Caco-2 (cell line): ENCODE results near the gene INPP5D. TPM values are rescaled to one million over a fixed set of nuclear protein-coding genes. Genes with fewer than 3 reads are reported as not detected.

Experiments used
- BruUV-seq: library from RNA; stranded (reverse); fragments of 400-500 nt; replicated peaks from 2 replicates; lab custom pipeline; 2021; lab: Mats Ljungman, UMichigan
- CTCF ChIA-PET: fragments of 300-600 bp; sonication (Branson Sonifier 250); formaldehyde crosslinking; loops from one replicate; lab custom pipeline; 2022; ENCODE audit warnings: antibody characterized with exemption; lab: Charles Lee
- POLR2A ChIA-PET: fragments of 300-600 bp; sonication (Branson Sonifier 250); formaldehyde crosslinking; loops from one replicate; lab custom pipeline; 2022; ENCODE audit warnings: antibody characterized with exemption; lab: Charles Lee
- DNase-seq, 2 experiments: peaks; one replicate each; pipeline versions ENCODE4 v3.0.0 to v3.0.0-alpha.2; 2020 to 2022
- H3K27me3 ChIP-seq: replicated peaks from 2 replicates; pipeline ENCODE4 v1.6.0; 2011; ENCODE audit warnings: low read length; ENCODE audit not compliant: control insufficient read depth, insufficient read depth
- H3K36me3 ChIP-seq: 2 replicates; pipeline ENCODE4 v1.5.1; 2011; ENCODE audit warnings: low read length; ENCODE audit not compliant: control insufficient read depth, insufficient read depth
- H3K4me1 ChIP-seq: fragments of 250-450 bp; sonication (Bioruptor Pico); 2 replicates; pipeline ENCODE4 v1.5.1; 2020; ENCODE audit warnings: mild to moderate bottlenecking
- H3K4me3 ChIP-seq: 2 replicates; pipeline ENCODE4 v1.5.1; 2011; ENCODE audit warnings: low read depth, mild to moderate bottlenecking, control low read depth, low read length
- H3K9me3 ChIP-seq: fragments of 250-450 bp; sonication (Bioruptor Pico); 2 replicates; pipeline ENCODE4 v1.5.1; 2020; ENCODE audit warnings: mild to moderate bottlenecking, moderate library complexity
- H3K27ac Mint-ChIP-seq: one replicate; pipeline ENCODE4 v1.8.0; 2022; ENCODE audit warnings: mixed read lengths; ENCODE audit not compliant: unreplicated experiment
- H3K27me3 Mint-ChIP-seq: one replicate; pipeline ENCODE4 v1.8.0; 2022; ENCODE audit warnings: mixed read lengths; ENCODE audit not compliant: insufficient read depth, unreplicated experiment
- H3K36me3 Mint-ChIP-seq: one replicate; pipeline ENCODE4 v1.8.0; 2022; ENCODE audit warnings: mild to moderate bottlenecking, mixed read lengths; ENCODE audit not compliant: insufficient read depth, unreplicated experiment
- H3K4me1 Mint-ChIP-seq: one replicate; pipeline ENCODE4 v1.8.0; 2022; ENCODE audit warnings: low read depth, mixed read lengths; ENCODE audit not compliant: unreplicated experiment
- H3K4me3 Mint-ChIP-seq: one replicate; pipeline ENCODE4 v1.8.0; 2022; ENCODE audit warnings: mild to moderate bottlenecking, moderate library complexity, mixed read lengths; ENCODE audit not compliant: unreplicated experiment
- H3K9me3 Mint-ChIP-seq: one replicate; pipeline ENCODE4 v1.8.0; 2022; ENCODE audit warnings: mixed read lengths; ENCODE audit not compliant: unreplicated experiment
- CTCF ChIP-seq, 2 experiments: fragments of 200-600 bp in 1 of 2; IDR thresholded peaks; 1 replicate in 1 of 2; 2 replicates in 1 of 2; pipeline versions ENCODE4 v1.5.1 to v1.8.0; 2011 to 2022; ENCODE audit warnings: antibody characterized with exemption in 1 of 2, control low read depth in 1 of 2, inconsistent platforms in 1 of 2, low read depth in 1 of 2, low read length in 1 of 2, mild to moderate bottlenecking in 1 of 2, moderate library complexity in 1 of 2; ENCODE audit not compliant: insufficient read depth in 1 of 2, severe bottlenecking in 1 of 2, unreplicated experiment in 1 of 2
- intact Hi-C: fragments of 100-400 bp; cut with micrococcal nuclease; formaldehyde crosslinking; loops from one replicate; pipeline ENCODE4 v1.10.0; 2022; ENCODE audit not compliant: unreplicated experiment
- total RNA-seq: library from RNA; stranded (reverse); gene quantifications from 2 replicates; pipeline ENCODE4 v1.2.3, GENCODE V29; 2022

Gene INPP5D
- total RNA-seq, 1 experiment from 2014 or later: not detected

DNA sequence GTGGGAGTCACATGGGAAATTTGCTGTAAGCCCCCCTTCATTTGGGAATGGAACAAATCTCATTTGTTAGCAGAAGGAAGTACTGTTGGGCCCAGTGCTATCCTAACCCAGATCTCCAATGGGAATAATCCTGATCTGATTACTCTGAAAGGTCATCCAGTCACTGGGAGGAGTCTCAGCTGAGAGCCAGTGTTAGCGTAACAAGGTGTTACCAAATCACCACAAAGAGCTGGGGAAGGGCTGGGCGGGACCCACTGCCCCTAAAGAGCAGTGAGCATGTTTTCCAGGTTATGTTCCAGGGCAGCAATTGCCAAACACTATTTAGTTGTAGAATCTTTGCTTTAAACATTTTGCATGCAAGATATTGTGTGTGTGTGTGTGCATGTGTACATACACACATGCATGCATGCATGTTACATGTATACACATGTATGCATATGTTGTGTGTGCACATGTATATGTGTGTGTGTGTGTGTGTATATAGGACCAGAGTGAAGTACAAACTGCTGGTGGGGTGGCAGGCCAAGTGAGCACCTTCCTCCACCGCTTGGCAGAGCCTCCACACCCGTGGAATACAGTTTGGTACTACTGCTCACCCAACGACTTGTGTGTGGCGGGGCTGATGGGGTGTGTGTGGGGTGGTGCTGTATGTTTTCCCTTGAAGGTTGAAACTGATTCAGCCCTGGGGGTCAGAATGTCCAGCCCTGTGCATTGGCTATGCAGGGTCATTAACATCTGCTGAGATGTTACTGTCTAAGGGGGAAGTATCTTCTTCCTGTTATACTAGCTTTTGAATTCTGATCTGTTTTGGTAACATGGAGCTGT lies 15.2 kb downstream of the INPP5D start:
- no peaks in the 10 kb centered on the region for H3K27me3 Mint-ChIP-seq
- Histone ChIP-seq H3K4me1 (no peaks in the 10 kb centered on the region), H3K36me3 (no peaks in the 10 kb centered on the region), H3K9me3 (no peaks in the 10 kb centered on the region), H3K27me3 (no peaks in the 10 kb centered on the region), H3K4me3 (no peak overlapping the region)
- TF ChIP-seq CTCF (IDR thresholded peaks at IDR 0.05; ENCODE audit: insufficient read depth in 1 of 2, low read depth in 1 of 2, low read length in 1 of 2, severe bottlenecking in 1 of 2, unreplicated experiment in 1 of 2): no peak
- no peaks in the 10 kb centered on the region for H3K36me3 Mint-ChIP-seq
- H3K9me3 Mint-ChIP-seq: peaks cover 9% of the 10 kb centered on the region
- intact Hi-C loops: no loop called here
- ChIA-PET POLR2A (no interaction called here), CTCF (no interaction called here)
- H3K4me3 Mint-ChIP-seq: no peak overlapping the region
- BruUV-seq: no TSS peak
- DNase-seq: no peak
- H3K27ac Mint-ChIP-seq: no peak overlapping the region
- no peaks in the 10 kb centered on the region for H3K4me1 Mint-ChIP-seq

DNA sequence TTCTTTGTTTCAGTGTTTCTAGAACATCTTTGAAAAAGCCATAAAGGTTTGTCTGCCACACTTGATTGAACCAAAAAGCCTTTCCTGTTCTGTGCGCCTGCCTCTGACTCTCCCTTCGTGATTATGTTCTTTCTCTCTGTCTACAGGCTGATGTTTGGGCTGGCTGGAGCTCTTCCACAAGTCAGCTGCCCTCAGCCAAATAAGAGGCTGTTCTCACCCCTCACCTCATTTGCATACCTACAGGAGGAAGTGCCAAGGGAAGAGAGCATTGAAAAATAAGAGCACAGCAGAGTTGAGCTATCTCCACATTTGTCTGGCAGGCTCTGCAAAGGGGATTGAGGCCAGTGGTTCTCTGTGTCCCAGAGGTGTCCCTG lies 15.8 kb downstream of the INPP5D start:
- no peak for TF ChIP-seq CTCF (IDR thresholded peaks at IDR 0.05; ENCODE audit: insufficient read depth in 1 of 2, low read depth in 1 of 2, low read length in 1 of 2, severe bottlenecking in 1 of 2, unreplicated experiment in 1 of 2)
- H3K4me3 ChIP-seq: no peak overlapping the region
- Mint-ChIP-seq H3K9me3 (peaks cover 9% of the 10 kb centered on the region), H3K27ac (no peak overlapping the region), H3K27me3 (no peaks in the 10 kb centered on the region), H3K4me3 (no peak overlapping the region), H3K4me1 (no peaks in the 10 kb centered on the region), H3K36me3 (no peaks in the 10 kb centered on the region)
- no peaks in the 10 kb centered on the region for H3K4me1 ChIP-seq
- intact Hi-C loops: no loop called here
- ChIA-PET POLR2A (no interaction called here), CTCF (no interaction called here)
- no TSS peak for BruUV-seq
- H3K27me3 ChIP-seq: no peaks in the 10 kb centered on the region
- no peaks in the 10 kb centered on the region for H3K9me3 ChIP-seq
- DNase-seq: no peak
- H3K36me3 ChIP-seq: no peaks in the 10 kb centered on the region

GRCh38 chr2:233076749-233077148 lies 16.6 kb downstream of the INPP5D start:
- no peaks in the 10 kb centered on the region for H3K9me3 ChIP-seq
- Mint-ChIP-seq H3K36me3 (no peaks in the 10 kb centered on the region), H3K27me3 (no peaks in the 10 kb centered on the region), H3K9me3 (peaks cover 4% of the 10 kb centered on the region), H3K27ac (no peak overlapping the region), H3K4me3 (no peak overlapping the region), H3K4me1 (no peaks in the 10 kb centered on the region)
- H3K27me3 ChIP-seq: no peaks in the 10 kb centered on the region
- intact Hi-C loops: no loop called here
- POLR2A ChIA-PET: no interaction called here
- no peak for TF ChIP-seq CTCF (IDR thresholded peaks at IDR 0.05; ENCODE audit: insufficient read depth in 1 of 2, low read depth in 1 of 2, low read length in 1 of 2, severe bottlenecking in 1 of 2, unreplicated experiment in 1 of 2)
- CTCF ChIA-PET: no interaction called here
- no peak overlapping the region for H3K4me3 ChIP-seq
- DNase-seq: no peak
- BruUV-seq: no TSS peak
- H3K36me3 ChIP-seq: no peaks in the 10 kb centered on the region
- no peaks in the 10 kb centered on the region for H3K4me1 ChIP-seq
